Stimulated activated CD8-positive, alpha-beta memory T cell treated with anti-CD3 and anti-CD28 coated beads, Interleukin-4, amount 100 ng/mL, for 4 hours (primary cell): ENCODE results near the gene TACR1.

Source experiments
- DNase-seq, 2 donors: peaks; one replicate each; pipeline ENCODE4 v3.0.0-alpha.2; 2020; ENCODE audit warnings: low read depth in 2 of 2, low spot score in 1 of 2

TACR1 gene

GRCh38 chr2:75023666-75024455, 175.5 kb downstream of the TACR1 start:
- no peak for DNase-seq

- no peak for DNase-seq
These were observed 176.8 kb downstream of the TACR1 start for GRCh38 chr2:75022516-75022915.

- DNase-seq: no peak
These were observed 177.6 kb downstream of the TACR1 start for GRCh38 chr2:75021672-75022071.

- DNase-seq: no peak
These were observed 178.8 kb downstream of the TACR1 start for GRCh38 chr2:75020476-75020875.

- DNase-seq: no peak
These were observed 179.5 kb downstream of the TACR1 start for GRCh38 chr2:75019790-75020189.

- no peak for DNase-seq
These were observed 181.2 kb downstream of the TACR1 start for GRCh38 chr2:75018162-75018561.

GRCh38 chr2:75012080-75012479, 187.2 kb downstream of the TACR1 start:
- DNase-seq: no peak

- no peak for DNase-seq
These were observed 188.7 kb downstream of the TACR1 start for GRCh38 chr2:75010571-75010970.

- no peak for DNase-seq
These were observed 191.5 kb downstream of the TACR1 start for GRCh38 chr2:75007819-75008218.

GRCh38 chr2:75007061-75007460, 192.3 kb downstream of the TACR1 start:
- no peak for DNase-seq

GRCh38 chr2:75006041-75006440, 193.3 kb downstream of the TACR1 start:
- DNase-seq: no peak

- DNase-seq: no peak
These were observed 195.5 kb downstream of the TACR1 start for GRCh38 chr2:75003773-75004172.

- DNase-seq: no peak
These were observed 196.0 kb downstream of the TACR1 start for GRCh38 chr2:75003276-75003675.

GRCh38 chr2:75002007-75002406, 197.3 kb downstream of the TACR1 start:
- DNase-seq: no peak

- no peak for DNase-seq
These were observed 199.9 kb downstream of the TACR1 start for GRCh38 chr2:74999468-74999867.
